HK-2 (cell line): ENCODE results near the gene C1QTNF12.

Experiments
- DNase-seq: peaks from one replicate; pipeline ENCODE4 v3.0.0-alpha.2; 2018; ENCODE audit not compliant: unreplicated experiment

The C1QTNF12 gene

GRCh38 chr1:1228596-1229321 lies 17.8 kb downstream of the C1QTNF12 start:
- DNase-seq = no peak

- no peak for DNase-seq
Measured at GRCh38 chr1:1228187-1228586, 18.3 kb downstream of the C1QTNF12 start.

- DNase-seq = no peak
Measured at GRCh38 chr1:1227386-1227785, 19.1 kb downstream of the C1QTNF12 start.

- DNase-seq = no peak
Measured at GRCh38 chr1:1226566-1227362, 19.8 kb downstream of the C1QTNF12 start.

GRCh38 chr1:1225913-1226312 lies 20.6 kb downstream of the C1QTNF12 start:
- DNase-seq = no peak

- no peak for DNase-seq
Measured at GRCh38 chr1:1225238-1225845, 21.2 kb downstream of the C1QTNF12 start.

- no peak for DNase-seq
Measured at GRCh38 chr1:1223891-1224290, 22.6 kb downstream of the C1QTNF12 start.

GRCh38 chr1:1223321-1223720 lies 23.2 kb downstream of the C1QTNF12 start:
- no peak for DNase-seq

GRCh38 chr1:1222575-1223225 lies 23.8 kb downstream of the C1QTNF12 start:
- no peak for DNase-seq

GRCh38 chr1:1221887-1222574 lies 24.5 kb downstream of the C1QTNF12 start:
- DNase-seq = no peak

- DNase-seq = no peak
Measured at GRCh38 chr1:1220197-1220596, 26.3 kb downstream of the C1QTNF12 start.

GRCh38 chr1:1219341-1219740 lies 27.2 kb downstream of the C1QTNF12 start:
- DNase-seq = no peak

GRCh38 chr1:1218524-1219200 lies 27.9 kb downstream of the C1QTNF12 start:
- DNase-seq = no peak

GRCh38 chr1:1217621-1218523 lies 28.6 kb downstream of the C1QTNF12 start:
- DNase-seq = no peak

GRCh38 chr1:1216770-1217620 lies 29.5 kb downstream of the C1QTNF12 start:
- DNase-seq = no peak

GRCh38 chr1:1215881-1216605 lies 30.5 kb downstream of the C1QTNF12 start:
- no peak for DNase-seq

GRCh38 chr1:1215080-1215676 lies 31.3 kb downstream of the C1QTNF12 start:
- DNase-seq = no peak
